Stimulated activated CD4-positive, alpha-beta T cell treated with anti-CD3 and anti-CD28 coated beads, Interleukin-2, amount 100 ng/mL, for 4 hours (primary cell): ENCODE measurements around the gene PRKCSH.

Experiments used
- DNase-seq: peaks from one replicate; pipeline ENCODE4 v3.0.0-alpha.2; 2020; ENCODE audit warnings: low read depth

The PRKCSH gene

DNA sequence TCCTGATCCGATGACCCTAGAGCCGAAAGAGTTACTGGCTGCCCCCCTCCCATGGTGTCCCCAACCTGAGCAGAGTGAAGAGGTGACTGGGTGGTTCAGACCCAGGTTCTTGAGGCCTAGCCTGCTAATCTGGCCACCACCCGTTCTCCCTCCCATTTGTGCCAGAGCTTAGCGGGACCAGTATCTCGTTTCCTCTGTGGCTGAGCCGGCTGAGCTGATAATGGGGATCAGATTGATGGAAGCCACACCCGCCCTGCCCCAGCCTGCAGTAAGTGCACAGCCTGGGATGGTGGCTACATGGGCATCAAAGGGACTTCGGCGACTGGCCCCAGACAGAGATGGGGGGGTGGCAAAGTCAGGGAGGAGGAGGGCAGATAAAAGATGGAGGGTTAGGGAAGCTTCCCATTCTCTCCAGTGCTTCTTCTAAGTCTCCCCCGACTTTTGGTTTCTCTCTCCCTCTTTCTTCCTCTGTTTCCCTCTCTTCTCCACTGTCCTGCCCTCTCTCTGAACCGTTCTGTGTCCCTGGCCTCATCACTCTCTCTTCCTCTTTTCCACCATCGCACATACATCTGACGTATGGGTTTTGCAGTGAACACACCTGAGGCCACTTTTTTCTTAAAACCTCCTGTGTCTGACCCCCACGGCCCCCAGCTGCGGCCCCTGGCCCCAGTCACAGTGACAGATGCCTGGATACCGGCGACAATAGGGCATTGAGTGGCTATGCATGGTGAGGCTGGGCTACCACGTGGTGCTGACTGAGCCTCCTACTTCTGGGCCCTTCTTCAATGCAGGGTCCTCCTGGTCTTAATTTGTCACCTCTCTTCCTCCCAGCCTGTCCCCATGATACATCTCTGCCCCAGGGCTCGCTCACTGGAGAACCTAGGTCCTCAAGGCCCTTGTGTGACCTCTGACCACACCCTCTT lies 43.0 kb downstream of the PRKCSH start:
- DNase-seq = no peak

DNA sequence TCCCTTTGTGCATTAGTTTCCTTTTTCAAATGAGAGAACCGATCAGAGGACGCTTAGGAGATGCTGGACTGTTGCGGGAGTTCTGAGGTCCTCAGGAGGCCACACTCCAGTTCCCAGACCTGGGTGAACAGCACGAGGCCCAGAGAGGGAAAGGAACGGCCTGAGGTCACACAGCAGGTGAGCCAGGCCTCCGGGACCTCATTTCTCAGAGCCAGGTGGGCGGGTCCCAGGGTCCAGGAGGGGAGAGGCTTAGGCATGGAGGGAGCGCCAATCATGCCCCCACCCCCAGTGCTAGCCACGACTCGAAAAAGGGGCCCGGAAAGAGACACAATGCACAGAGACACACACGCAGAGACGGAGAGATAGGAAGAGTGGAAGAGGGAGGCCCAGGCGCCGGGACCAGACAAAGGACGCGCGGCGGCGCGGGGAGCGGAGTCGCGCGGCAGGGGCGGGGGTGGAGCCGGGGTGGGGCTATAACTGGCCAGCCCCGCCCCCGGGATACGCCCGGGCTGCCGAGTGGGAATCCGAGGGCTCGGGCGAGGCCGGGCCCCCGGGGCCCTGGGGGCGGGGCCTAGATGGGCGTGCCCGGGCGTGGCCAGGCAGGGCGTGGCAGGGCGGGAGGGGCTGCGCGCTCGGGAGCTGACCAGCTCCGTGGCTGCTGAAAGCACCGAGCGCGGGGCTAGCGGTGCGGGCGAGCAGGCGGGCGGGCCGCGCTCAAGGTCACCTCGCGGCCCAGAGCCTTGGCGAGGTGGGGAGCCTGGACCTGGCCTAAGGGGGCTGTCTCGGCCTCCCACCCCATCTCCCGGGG lies 43.9 kb downstream of the PRKCSH start:
- DNase-seq = no peak

DNA sequence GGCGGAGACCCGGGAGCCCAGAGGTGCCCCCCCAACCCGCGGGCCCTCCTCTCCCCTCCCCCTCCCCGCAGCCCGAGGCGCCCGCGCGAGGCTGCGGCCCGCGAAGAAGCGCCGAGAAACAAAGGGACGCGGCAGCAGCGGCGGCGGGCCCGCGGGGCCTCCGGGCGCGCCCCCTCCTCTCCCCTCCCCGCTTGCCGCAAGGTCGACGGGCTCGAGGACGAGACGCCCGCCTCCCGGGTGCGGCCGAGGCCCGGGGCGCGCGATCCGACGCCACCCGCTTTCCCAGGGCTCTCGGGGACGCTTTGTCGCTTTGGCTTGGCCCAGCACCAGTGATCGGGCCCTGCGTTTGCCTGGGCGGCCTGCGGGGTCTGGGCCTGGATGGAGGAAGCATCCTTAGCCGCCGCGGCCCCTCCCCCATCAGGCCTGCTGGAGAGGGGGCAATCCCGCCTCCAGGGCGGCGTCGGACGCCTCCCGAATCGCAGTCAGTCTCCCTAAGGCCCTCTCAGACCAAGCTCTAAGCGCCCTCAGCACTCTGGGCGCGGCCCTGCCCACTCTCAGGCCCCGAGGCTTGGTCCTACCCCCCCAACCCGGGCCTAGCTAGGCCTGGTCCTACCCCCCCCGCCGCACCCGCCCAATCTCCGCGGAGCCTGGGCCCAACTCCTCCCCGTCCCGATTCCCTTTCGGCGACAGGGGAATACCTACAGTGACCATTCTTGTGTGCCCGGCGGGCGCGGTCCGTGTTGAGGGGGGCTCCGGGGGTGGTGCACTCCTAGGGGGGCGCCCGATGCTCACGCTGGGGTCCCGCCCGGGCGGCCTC lies 44.7 kb downstream of the PRKCSH start:
- DNase-seq = no peak

DNA sequence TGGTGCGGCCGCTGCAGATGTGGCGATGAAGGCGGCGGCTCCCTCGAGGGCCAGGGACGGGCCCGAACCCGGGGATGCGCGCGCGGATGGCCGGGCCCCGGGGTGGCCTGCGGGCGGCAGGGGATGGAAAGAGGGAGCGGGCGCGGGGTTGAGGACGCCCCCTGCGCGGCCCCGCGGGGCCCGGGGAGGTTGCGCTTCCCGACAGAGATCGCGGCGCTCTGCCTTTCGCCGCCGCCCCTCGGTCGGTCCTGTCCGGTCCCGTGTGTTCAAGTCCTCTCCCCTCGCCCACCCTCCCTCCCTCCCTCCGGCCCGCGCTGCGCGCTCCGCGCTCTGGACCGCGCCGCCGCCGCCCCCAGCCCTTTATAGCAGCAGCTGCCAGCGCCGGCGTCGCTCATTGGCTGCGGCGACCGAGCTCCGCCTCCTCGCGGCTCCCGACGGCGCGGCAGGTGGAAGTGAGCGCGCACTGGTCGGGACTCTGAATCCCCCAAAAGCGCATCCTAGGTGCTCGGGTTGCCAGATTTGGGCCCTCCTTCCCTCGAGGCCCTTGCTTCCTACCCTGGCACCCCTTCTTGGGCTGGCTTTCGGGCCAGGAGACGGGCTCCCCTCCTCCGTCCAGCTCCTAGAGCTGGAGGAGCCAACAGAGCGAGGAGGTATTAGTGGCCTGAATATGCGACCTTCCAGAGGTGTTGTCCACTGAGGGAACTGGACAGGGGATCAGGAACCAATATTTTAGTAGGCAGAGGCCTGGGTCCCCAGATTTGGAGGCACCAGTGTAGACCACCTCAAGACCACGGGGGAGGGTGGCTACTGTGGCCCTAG lies 45.5 kb downstream of the PRKCSH start, which contains the start of gene ELAVL3:
TSS of gene ELAVL3 (minus strand) at position 332 of the 819 bp plus-strand sequence. CDS start 438 bp downstream, outside the sequence.
- no peak for DNase-seq

DNA sequence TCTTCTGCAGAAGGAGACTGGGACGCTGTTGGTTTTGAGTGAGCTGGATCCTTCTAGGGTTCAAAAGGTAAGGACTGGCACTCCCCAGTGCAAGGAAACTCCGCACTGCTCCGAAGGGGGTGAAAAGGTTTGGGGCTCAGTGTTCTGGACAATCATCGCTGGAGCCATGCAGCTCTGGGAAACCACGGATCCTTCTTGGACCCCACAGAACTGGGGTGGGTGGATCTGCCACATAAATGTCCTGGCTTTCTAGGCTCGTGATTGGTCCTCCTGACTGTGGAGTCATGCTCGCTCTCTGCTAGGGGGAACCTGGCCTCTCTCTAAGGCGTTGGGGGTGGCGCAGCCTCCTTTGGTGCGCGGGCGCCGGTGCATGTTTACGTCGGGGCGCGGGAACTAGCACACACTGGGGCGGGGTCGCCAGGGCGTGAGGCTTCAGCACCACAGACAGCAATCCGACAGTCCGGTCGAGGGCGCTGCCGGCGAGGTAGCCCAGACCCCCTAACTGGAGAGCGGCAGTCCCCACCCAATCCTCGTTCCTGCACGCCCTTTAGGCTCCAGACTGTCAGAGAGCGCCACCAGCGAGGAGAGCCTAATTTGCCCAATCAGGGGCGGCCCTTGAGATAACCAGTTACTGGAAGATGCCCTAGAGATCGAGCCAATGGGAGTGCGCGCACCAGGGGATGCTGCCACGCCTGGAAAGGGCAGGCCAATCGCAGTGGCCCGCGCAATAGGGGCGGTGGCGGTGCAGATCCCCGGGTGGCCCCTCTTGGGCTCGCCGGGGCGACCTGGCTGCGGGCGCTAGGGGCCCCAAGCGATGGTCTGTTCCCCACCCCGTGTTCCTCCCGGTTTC lies 46.3 kb downstream of the PRKCSH start:
- DNase-seq = peak; percentile 66

DNA sequence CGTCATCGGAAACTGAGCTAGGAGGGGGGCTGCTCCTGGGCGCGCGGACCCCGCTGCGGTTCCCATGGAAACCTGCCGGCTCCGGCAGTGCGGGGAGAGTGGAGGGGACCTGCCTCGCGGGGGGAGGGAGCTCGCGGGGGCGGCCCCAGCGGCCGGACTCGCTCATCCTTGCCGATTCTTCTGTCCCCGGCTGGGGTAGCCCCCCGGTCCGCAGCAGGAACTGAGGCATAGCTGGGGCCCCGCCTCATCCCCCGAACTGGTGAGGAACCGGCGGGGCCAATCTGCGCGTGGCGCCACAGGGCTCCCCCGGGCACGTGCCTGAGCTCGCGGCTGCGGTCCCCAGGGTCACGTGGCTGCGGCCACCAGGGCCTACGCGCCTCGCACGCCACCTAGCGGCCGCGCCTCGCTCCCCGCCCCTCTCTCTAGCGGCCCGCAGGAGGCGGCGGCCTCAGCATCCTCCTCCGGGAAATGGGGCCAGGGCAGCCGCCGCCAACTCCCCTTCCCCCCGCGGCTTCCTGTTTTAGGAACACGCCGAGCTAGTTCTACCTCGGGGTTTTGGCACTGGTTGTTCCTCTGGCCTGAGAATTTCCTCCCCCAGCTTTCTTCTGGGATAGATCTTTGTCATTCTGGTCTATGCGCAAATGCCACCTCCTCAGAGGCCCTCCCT lies 47.1 kb downstream of the PRKCSH start:
- peak; percentile 71 for DNase-seq

DNA sequence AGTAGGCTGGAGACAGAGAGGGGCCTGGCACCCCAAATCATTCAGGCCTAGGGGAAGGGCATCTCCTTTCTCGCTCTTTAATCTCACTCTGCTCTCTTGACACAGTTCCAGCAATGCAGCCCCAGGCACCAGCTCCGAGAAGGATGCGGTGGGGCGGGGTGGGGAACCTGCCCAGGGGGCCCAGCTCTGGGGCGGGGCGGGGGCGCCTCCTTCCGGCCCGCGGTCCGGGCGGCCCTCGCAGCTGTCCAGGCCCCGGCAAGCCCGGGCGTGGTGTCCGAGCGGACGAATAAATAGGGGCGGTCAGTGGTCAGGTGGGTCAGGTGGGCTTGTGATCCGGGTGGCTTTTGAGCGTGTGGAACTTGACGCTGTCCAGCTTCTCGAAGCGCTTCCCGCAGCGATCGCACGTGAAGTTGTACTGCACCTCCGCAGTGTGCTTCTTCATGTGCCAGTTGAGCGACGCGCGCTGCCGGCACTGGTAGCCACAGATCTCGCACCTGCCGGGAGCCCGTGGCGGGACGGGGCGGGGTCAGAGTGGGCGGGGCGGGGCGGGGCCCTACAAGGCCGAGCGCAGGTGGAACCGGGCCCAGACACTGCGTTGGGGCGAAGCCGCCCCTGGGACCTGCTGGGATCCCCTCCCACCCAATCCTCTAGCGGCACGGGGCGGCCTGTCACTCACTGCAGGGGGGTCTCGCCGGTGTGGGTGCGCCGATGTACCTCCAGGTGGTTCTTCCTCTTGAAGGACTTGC lies 48.1 kb downstream of the PRKCSH start:
- no peak for DNase-seq

DNA sequence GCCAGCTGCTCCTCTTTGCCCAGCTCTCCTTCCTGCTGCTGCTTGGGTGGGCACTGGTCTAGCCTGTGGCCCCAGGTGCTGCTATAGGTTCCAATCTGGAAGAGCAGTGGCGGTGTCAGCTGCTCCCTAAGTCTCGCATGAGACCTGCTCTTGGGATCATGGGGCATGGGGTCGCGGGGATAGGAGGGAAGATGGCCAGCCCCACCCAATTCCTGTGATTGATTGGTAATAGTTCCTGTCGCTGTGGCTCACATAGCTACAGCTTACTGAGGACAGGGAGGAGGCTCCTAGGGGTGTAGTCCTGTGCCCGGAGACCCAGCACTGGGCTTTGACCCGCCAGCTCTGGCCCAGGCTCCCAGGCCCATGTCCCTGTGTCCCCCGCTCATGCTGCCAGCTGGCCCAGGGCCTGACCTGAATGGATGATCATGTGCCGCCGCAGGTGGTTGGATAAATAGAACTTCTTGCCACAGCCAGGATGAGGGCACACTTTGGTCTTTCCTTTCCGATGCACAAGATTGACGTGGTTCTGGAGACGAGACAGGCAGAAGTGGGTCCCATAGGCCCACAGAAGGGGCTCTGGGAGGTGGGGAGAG lies 49.9 kb downstream of the PRKCSH start:
- DNase-seq = no peak

DNA sequence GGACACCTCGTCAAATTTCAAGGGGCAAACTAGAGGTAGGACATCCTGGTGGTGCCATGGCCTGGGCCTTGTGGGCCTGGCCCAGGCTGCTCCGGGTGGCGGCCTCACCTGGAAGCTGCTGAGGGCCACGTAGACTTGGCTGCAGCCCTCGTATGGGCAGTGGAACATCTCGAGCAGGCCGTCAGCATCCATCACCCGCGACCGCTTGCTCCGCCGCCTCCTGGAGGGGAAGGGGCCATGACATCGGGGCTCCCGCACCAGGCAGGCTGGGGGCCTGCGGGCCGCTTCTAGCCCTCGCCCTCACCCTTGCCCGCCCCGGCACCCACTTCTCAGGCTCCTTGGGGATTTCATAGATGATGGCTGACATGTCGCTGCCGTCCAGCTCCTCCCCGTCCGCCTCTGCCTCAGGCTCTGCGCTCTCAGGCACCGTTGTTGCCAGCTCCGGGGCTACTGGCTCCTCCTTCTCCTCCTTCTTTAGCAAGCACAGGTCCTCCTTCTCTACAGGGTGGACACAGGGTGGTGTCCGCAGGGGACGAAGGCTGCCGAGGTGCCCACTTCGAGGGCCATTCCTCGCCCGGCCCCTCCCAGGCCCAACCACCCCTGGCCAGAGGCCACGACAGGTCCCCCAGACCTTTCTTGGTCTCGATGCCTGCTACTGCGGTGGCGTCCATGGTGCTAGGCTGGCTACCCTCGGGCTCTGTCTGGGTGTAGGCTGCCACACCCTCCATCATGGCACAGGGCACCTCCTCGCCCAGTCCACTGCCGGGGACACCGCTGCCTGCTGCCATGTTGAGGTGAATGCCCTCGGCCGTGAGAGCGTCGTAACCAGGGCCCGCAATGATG lies 51.4 kb downstream of the PRKCSH start:
- no peak for DNase-seq

DNA sequence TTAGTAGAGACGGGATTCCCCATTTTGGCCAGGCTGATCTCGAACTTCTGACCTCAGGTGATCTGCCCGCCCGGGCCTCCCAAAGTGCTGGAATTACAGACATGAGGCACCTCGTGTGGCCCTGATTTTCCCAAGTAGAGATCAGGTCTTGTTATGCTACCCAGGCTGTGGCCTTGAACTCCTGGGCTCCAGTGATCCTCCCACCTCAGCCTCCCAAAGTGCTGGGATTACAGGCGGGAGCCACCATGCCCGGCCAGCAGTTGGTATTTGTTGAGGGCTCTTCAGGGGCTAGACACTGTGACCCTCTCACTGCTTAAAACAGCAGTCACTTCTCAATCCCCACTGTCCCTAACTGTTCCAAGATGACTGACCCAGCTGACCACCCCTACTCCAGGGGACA lies 53.9 kb downstream of the PRKCSH start:
- no peak for DNase-seq

DNA sequence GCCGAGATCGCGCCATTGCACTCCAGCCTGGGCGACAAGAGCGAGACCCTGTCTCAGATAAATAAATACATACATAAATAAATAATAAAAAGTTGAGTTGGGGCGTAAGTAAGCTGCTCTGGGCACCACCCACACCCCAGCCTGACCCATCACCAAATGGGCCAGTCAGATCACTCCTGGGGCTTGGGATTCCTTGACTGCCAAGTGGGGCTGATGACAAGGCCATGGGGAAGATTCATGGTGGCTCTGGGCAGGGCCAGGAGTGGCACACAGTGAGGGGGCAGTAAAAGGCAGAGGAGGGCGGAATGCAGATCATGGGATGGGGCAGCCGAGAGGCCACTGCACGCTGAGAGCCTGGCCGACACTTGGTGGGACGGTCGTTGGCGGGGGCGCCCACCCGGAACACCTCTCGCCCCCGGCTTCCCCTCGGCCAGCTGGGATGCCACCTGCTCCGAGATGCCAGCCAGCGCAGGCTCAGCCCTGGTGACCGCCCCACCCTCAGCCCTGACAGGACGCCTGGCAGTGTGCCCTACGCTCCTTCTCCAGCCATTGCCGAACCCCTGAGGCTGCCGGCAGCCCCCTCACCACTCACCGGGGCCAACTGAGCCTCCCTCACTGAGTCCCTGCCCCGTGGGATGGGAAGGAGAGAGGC lies 59.3 kb downstream of the PRKCSH start:
- DNase-seq = no peak

DNA sequence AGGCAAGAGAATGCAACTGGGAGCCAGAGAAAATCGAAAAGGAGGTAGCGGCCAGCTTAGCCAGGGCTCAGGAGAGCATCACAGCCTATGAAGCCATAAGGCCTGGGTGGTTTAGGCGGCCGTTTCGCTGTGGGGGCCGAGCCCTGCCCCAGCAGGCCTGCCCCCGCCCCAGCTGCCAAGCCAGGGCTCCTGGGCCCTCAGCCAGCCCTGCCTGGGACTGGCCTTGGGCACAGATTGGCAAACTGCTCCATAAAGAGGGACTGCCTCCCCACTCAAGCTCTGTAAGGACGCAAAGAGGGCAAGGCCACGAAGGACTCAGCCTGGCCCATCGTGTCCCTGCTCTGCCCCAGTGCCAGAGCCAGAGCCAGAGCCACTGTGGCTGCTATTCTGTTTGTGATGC lies 60.0 kb downstream of the PRKCSH start:
- no peak for DNase-seq

DNA sequence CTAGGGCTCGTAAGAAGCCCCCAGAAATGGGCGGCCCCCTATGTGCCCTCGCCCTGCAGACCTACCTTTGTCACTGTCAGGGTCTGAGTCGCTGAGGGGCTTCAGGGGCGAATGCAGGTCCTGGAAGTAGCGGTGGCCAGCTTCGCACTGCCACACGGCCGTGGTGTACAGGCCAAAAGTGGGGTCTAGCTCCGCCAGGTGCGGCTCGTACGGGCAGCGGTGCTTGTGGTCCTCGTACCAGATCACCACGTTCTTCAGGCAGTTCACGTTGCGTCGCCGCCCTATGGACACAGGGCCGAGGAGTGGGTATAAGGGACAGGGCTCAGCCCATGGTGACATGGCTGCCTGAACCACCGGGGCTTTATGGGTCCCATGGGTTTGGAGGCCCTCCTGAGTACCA lies 60.5 kb downstream of the PRKCSH start:
- no peak for DNase-seq

DNA sequence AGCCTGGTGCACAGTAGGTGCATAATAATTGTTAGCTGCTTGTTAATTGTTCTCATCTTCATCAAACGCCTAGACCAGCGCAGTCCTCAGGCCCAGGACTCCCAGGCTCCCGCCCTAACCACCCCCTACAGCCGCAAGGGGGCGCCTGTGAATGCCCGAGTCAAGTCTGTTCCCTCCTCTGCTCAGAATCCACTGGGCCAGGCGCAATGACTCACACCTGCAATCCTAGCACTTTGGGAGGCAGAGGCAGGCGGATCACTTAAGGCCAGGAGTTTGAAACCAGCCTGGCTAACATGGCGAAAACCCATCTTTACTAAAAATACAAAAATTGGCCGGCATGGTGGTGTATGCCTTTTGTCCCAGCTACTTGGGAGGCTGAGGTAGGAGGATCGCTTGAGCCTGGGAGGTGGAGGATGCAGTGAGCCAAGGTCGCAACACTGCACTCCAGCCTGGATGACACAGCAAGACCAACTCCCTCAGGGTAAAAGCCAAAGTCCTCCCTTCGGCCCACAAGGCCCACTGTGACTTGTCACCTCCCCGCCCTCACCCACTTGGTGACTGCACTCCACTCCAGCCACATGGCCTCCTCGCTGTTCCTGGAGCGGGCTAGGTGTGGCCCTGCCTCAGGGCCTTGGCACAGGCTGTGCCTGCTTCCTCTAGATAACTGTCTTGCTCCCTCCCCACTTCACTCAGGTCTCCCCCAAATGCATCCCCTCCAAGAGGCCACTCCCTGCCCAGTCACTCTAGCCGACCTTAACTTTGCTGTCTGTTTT lies 61.1 kb downstream of the PRKCSH start:
- DNase-seq = peak; percentile 48

DNA sequence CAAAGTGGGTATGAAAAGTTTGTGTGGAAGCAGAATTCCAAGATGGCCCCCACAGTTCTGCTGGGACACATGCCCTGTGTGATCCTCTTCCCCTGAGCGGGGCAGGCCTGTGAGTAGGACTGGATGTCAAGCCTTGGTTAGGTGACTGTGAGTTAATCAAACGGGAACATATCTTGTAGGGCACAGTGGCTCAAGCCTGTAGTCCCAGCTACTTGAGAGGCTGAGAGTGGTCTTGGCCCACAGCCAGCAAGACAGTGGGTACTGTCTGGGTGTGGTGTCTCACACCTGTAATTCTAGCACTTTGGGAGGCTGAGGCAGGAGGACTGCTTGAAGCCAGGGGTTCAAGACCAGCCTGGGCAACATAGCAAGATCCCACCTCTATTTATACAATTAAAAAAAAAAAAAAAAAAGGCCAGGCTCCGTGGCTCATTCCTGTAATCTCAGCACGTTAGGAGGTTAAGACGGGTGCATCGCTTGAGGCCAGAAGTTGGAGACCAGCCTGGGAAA lies 63.8 kb downstream of the PRKCSH start:
- no peak for DNase-seq

DNA sequence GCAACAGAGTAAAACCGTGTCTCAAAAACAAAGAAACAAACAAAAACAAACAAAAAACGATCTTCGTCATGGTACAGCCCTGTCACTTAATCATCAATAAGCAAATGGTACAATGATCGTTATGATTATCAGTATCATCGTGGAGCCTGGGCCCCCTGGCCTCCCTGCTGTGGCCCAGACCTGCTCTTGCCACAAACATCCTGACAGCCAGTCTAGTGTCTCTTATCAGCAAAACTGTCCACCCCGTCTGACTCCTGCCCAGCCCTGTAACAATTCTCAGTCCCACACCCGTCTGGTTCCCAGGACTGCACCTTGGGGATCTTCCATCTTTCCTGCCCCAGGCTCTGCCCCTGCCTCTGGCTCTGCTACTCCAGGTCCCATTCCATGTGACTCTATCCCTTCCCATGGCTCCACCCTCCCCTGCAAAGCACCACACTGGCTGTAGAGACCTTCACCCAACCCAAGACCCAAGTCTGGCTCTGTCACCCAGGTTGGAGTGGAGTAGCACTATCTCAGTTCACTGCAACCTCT lies 64.5 kb downstream of the PRKCSH start:
- no peak for DNase-seq
